HFFc6 (cell line): Measurements from ENCODE around the gene PARP14. TPM values are rescaled to one million over a fixed set of nuclear protein-coding genes. Genes with fewer than 3 reads are reported as not detected.

Experiments used
- DNase-seq: peaks from one replicate; pipeline ENCODE4 v3.0.0-alpha.2; 2018
- H3K27ac Mint-ChIP-seq: 2 replicates; pipeline ENCODE4 v1.8.0; 2020; ENCODE audit warnings: mild to moderate bottlenecking, mixed read lengths
- H3K27me3 Mint-ChIP-seq: 2 replicates; pipeline ENCODE4 v1.8.0; 2021; ENCODE audit warnings: mild to moderate bottlenecking, moderate library complexity, mixed read lengths; ENCODE audit not compliant: insufficient read depth
- H3K36me3 Mint-ChIP-seq: 2 replicates; pipeline ENCODE4 v1.8.0; 2021; ENCODE audit warnings: low read depth, mixed read lengths
- H3K4me1 Mint-ChIP-seq: 2 replicates; pipeline ENCODE4 v1.8.0; 2020; ENCODE audit warnings: low read depth, mixed read lengths
- H3K4me3 Mint-ChIP-seq: 2 replicates; pipeline ENCODE4 v1.8.0; 2020; ENCODE audit warnings: mild to moderate bottlenecking, moderate library complexity, mixed read lengths
- H3K9me3 Mint-ChIP-seq: 2 replicates; pipeline ENCODE4 v1.8.0; 2020; ENCODE audit warnings: mild to moderate bottlenecking, mixed read lengths
- CTCF ChIP-seq: fragments of 200-600 bp; sonication (generic); IDR thresholded peaks from 2 replicates; pipeline ENCODE4 v1.5.0; 2021; ENCODE audit warnings: antibody characterized with exemption, mild to moderate bottlenecking
- total RNA-seq, 6 experiments: library from RNA; stranded (reverse); fragmentation: NEBNext Ultra II Directional; extraction: Animal tissue kit (Norgen Biotek cat#: 25700); gene quantifications; 2 replicates in 1 of 6; 3 replicates in 5 of 6; pipeline ENCODE4 v1.2.3, GENCODE V29; 2021

Gene PARP14
- total RNA-seq, 6 experiments from 2014 or later = 5.3 to 16.1 (median 12.8) TPM

GRCh38 chr3:122692674-122693073 is 12.0 kb downstream of the PARP14 start:
- no peak for TF ChIP-seq CTCF
- H3K27me3 Mint-ChIP-seq = no peaks in the 10 kb centered on the region
- DNase-seq = no peak
- H3K9me3 Mint-ChIP-seq = no peaks in the 10 kb centered on the region
- H3K4me3 Mint-ChIP-seq = no peak overlapping the region
- H3K27ac Mint-ChIP-seq = no peak overlapping the region
- peaks cover 8% of the 10 kb centered on the region for H3K4me1 Mint-ChIP-seq
- H3K36me3 Mint-ChIP-seq = peaks cover 8% of the 10 kb centered on the region; the same call in 1 of the 2 replicates

- H3K27me3 Mint-ChIP-seq = no peaks in the 10 kb centered on the region
- no peaks in the 10 kb centered on the region for H3K9me3 Mint-ChIP-seq
- DNase-seq = no peak
- no peak overlapping the region for H3K4me3 Mint-ChIP-seq
- peaks cover 8% of the 10 kb centered on the region for H3K4me1 Mint-ChIP-seq
- no peak overlapping the region for H3K27ac Mint-ChIP-seq
- peaks cover 8% of the 10 kb centered on the region; the same call in 1 of the 2 replicates for H3K36me3 Mint-ChIP-seq
- no peak for TF ChIP-seq CTCF
Measured at GRCh38 chr3:122694966-122695365, 14.3 kb downstream of the PARP14 start.

GRCh38 chr3:122695927-122696561 is 15.4 kb downstream of the PARP14 start:
- no peak for DNase-seq
- no peak overlapping the region for H3K27ac Mint-ChIP-seq
- H3K4me1 Mint-ChIP-seq = peaks cover 6% of the 10 kb centered on the region
- no peak for TF ChIP-seq CTCF
- no peaks in the 10 kb centered on the region for H3K27me3 Mint-ChIP-seq
- no peaks in the 10 kb centered on the region for H3K9me3 Mint-ChIP-seq
- H3K36me3 Mint-ChIP-seq = peaks cover 8% of the 10 kb centered on the region; the same call in 1 of the 2 replicates
- H3K4me3 Mint-ChIP-seq = no peak overlapping the region

- no peaks in the 10 kb centered on the region for H3K4me1 Mint-ChIP-seq
- no peaks in the 10 kb centered on the region for H3K9me3 Mint-ChIP-seq
- peaks cover 2% of the 10 kb centered on the region; the same call in 1 of the 2 replicates for H3K27me3 Mint-ChIP-seq
- no peak for TF ChIP-seq CTCF
- peaks cover 8% of the 10 kb centered on the region for H3K36me3 Mint-ChIP-seq
- DNase-seq = no peak
- H3K27ac Mint-ChIP-seq = no peak overlapping the region
- no peak overlapping the region for H3K4me3 Mint-ChIP-seq
Measured at GRCh38 chr3:122697952-122698620, 17.4 kb downstream of the PARP14 start.

GRCh38 chr3:122700193-122700592 is 19.6 kb downstream of the PARP14 start:
- no peaks in the 10 kb centered on the region for H3K4me1 Mint-ChIP-seq
- peaks cover 2% of the 10 kb centered on the region for H3K36me3 Mint-ChIP-seq
- H3K9me3 Mint-ChIP-seq = no peaks in the 10 kb centered on the region
- peaks cover 2% of the 10 kb centered on the region; the same call in 1 of the 2 replicates for H3K27me3 Mint-ChIP-seq
- DNase-seq = no peak
- TF ChIP-seq CTCF = no peak
- H3K4me3 Mint-ChIP-seq = no peak overlapping the region
- no peak overlapping the region for H3K27ac Mint-ChIP-seq
